HepG2 (cell line): ENCODE data around the gene ARHGEF7. TPM values are rescaled to one million over a fixed set of nuclear protein-coding genes. Genes with fewer than 3 reads are reported as not detected.

Source experiments
- ATAC-seq: fragments of 200-7000 bp; cut with Tn5 transposase; 3 replicates; pipeline ENCODE4 v1.9.1; 2020; ENCODE audit warnings: mild to moderate bottlenecking, moderate library complexity
- BruUV-seq: library from RNA; stranded (reverse); fragments of 400-500 nt; replicated peaks from 2 replicates; lab custom pipeline; 2021; lab: Mats Ljungman, UMichigan
- CTCF ChIA-PET: fragments of 300-600 bp; formaldehyde crosslinking; extraction: SDS; loops from one replicate; lab custom pipeline; 2021; ENCODE audit warnings: low total read pairs, inconsistent platforms, low intra/inter-chr PET ratio; lab: Yijun Ruan, JAX
- POLR2A ChIA-PET: fragments of 350-600 bp; sonication (Branson Sonifier 250); formaldehyde crosslinking; loops from one replicate; lab custom pipeline; 2020; ENCODE audit warnings: antibody characterized with exemption, inconsistent platforms; lab: Yijun Ruan, JAX
- DNase-seq: peaks from one replicate; pipeline ENCODE4 v3.0.0-alpha.2; 2015; ENCODE audit warnings: low spot score
- FAIRE-seq: peaks from 3 replicates; lab custom pipeline; 2011; peaks lifted over from hg19 to GRCh38; lab: Jason Lieb, UNC
- H2AFZ ChIP-seq: one replicate; pipeline ENCODE4 v1.6.1; 2011; ENCODE audit warnings: low read length, inconsistent platforms
- H3K27ac ChIP-seq: fragments of 300-600 bp; 3 replicates; pipeline ENCODE4 v1.8.0; 2011; ENCODE audit warnings: mixed run types, mild to moderate bottlenecking, mixed read lengths, low read length, inconsistent platforms; ENCODE audit not compliant: insufficient read depth; ENCODE audit errors: extremely low read length
- H3K27me3 ChIP-seq, 2 experiments: fragments of 200-600 bp in 1 of 2; 2 replicates in 1 of 2; 3 replicates in 1 of 2; pipeline versions ENCODE4 v1.6.0 to v1.8.0; 2011; ENCODE audit warnings: low read length in 2 of 2, mild to moderate bottlenecking in 2 of 2, moderate library complexity in 2 of 2, inconsistent platforms in 1 of 2; ENCODE audit not compliant: insufficient read depth in 2 of 2, control insufficient read depth in 1 of 2
- H3K36me3 ChIP-seq, 2 experiments: fragments of 200-600 bp in 1 of 2; replicated peaks in 1 of 2; 2 replicates in 1 of 2; 3 replicates in 1 of 2; pipeline versions ENCODE4 v1.5.1 to v1.8.0; 2011; ENCODE audit warnings: low read length in 2 of 2, inconsistent platforms in 1 of 2; ENCODE audit not compliant: insufficient read depth in 2 of 2, control insufficient read depth in 1 of 2
- H3K4me1 ChIP-seq: 2 replicates; pipeline ENCODE4 v1.5.1; 2012; ENCODE audit warnings: low read length, inconsistent platforms; ENCODE audit not compliant: insufficient read depth
- H3K4me2 ChIP-seq: 2 replicates; pipeline ENCODE4 v1.6.0; 2011; ENCODE audit warnings: low read depth, low read length, inconsistent platforms
- H3K4me3 ChIP-seq, 3 experiments: fragments of 200-600 bp in 1 of 3; sonication (generic), shearing (Covaris generic) in 1 of 3; replicated peaks in 1 of 3; 2 replicates each; pipeline ENCODE4 v1.5.1; 2011 to 2016; ENCODE audit warnings: low read length in 3 of 3, inconsistent platforms in 2 of 3, low read depth in 2 of 3, mild to moderate bottlenecking in 2 of 3, control low read depth in 1 of 3, mixed read lengths in 1 of 3; ENCODE audit not compliant: insufficient read depth in 1 of 3
- H3K79me2 ChIP-seq: one replicate; pipeline ENCODE4 v1.6.1; 2011; ENCODE audit warnings: low read length, inconsistent platforms; ENCODE audit not compliant: insufficient read depth
- H3K9ac ChIP-seq: 2 replicates; pipeline ENCODE4 v1.6.0; 2011; ENCODE audit warnings: mild to moderate bottlenecking, low read depth, low read length, inconsistent platforms; ENCODE audit not compliant: insufficient read depth
- H3K9me3 ChIP-seq: 2 replicates; pipeline ENCODE4 v1.5.1; 2012; ENCODE audit warnings: mild to moderate bottlenecking, low read length
- H4K20me1 ChIP-seq: 2 replicates; pipeline ENCODE4 v1.6.0; 2011; ENCODE audit warnings: inconsistent platforms, mild to moderate bottlenecking, low read length, moderate library complexity; ENCODE audit not compliant: insufficient read depth
- ATF1 ChIP-seq: IDR thresholded peaks from 2 replicates; pipeline ENCODE4 v1.6.1; 2016; ENCODE audit warnings: mild to moderate bottlenecking, control low read depth
- BORCS8-MEF2B ChIP-seq: sonication (generic); formaldehyde crosslinking; IDR thresholded peaks from 2 replicates; pipeline ENCODE4 v1.8.0; 2022; ENCODE audit warnings: mild to moderate bottlenecking, missing genetic modification reagents
- ELK4 ChIP-seq: sonication (generic); formaldehyde crosslinking; IDR thresholded peaks from 2 replicates; pipeline ENCODE4 v1.9.0; 2021; ENCODE audit warnings: missing genetic modification reagents, borderline replicate concordance
- FOXK2 ChIP-seq: fragments of 450-650 bp; IDR thresholded peaks from 2 replicates; pipeline ENCODE4 v1.6.1; 2016
- GATAD2A ChIP-seq: IDR thresholded peaks from 2 replicates; pipeline ENCODE4 v1.6.1; 2016
- GLI4 ChIP-seq: sonication (generic); formaldehyde crosslinking; IDR thresholded peaks from 2 replicates; pipeline ENCODE4 v1.5.1; 2020; ENCODE audit warnings: missing genetic modification reagents, mild to moderate bottlenecking, moderate library complexity, borderline replicate concordance
- KDM2A ChIP-seq: sonication (generic); formaldehyde crosslinking; IDR thresholded peaks from 2 replicates; pipeline ENCODE4 v1.4.0; 2020; ENCODE audit warnings: low read depth, missing genetic modification reagents, borderline replicate concordance
- MAF1 ChIP-seq: sonication (generic); formaldehyde crosslinking; IDR thresholded peaks from 2 replicates; pipeline ENCODE4 v1.5.0; 2020; ENCODE audit warnings: missing genetic modification reagents, borderline replicate concordance
- MEIS1 ChIP-seq: sonication (generic); formaldehyde crosslinking; IDR thresholded peaks from 2 replicates; pipeline ENCODE4 v1.9.0; 2021; ENCODE audit warnings: mild to moderate bottlenecking, missing genetic modification reagents, moderate library complexity, borderline replicate concordance
- TBX3 ChIP-seq: fragments of 450-650 bp; IDR thresholded peaks from 2 replicates; pipeline ENCODE4 v1.6.1; 2017; ENCODE audit warnings: antibody characterized with exemption, mild to moderate bottlenecking, inconsistent platforms, borderline replicate concordance
- ZEB1 ChIP-seq: IDR thresholded peaks from 2 replicates; pipeline ENCODE4 v1.6.1; 2012; ENCODE audit warnings: mild to moderate bottlenecking, low read depth, inconsistent platforms; ENCODE audit not compliant: insufficient replicate concordance
- ZFP91 ChIP-seq: sonication (generic); formaldehyde crosslinking; IDR thresholded peaks from 2 replicates; pipeline ENCODE4 v1.9.0; 2022; ENCODE audit warnings: missing genetic modification reagents, mild to moderate bottlenecking, borderline replicate concordance
- ZNF263 ChIP-seq: sonication (generic); formaldehyde crosslinking; IDR thresholded peaks from 2 replicates; pipeline ENCODE4 v1.4.0; 2020; ENCODE audit warnings: missing genetic modification reagents
- ZNF333 ChIP-seq: sonication (generic); formaldehyde crosslinking; IDR thresholded peaks from 2 replicates; pipeline ENCODE4 v1.4.0; 2020; ENCODE audit warnings: mild to moderate bottlenecking, missing genetic modification reagents, borderline replicate concordance
- ZNF660 ChIP-seq: sonication (generic); formaldehyde crosslinking; IDR thresholded peaks from 2 replicates; pipeline ENCODE4 v1.5.1; 2020; ENCODE audit warnings: mild to moderate bottlenecking, low read depth, missing genetic modification reagents, borderline replicate concordance
- ZSCAN30 ChIP-seq: sonication (generic); formaldehyde crosslinking; IDR thresholded peaks from 2 replicates; pipeline ENCODE4 v1.5.0; 2020; ENCODE audit warnings: mild to moderate bottlenecking, missing genetic modification reagents
- WGBS: methylation state at CpG from one replicate; pipeline ENCODE4 v1.1.6; 2017; ENCODE audit warnings: low lambda C conversion rate; 5-methylcytosine and 5-hydroxymethylcytosine counted together
- in situ Hi-C: cut with HindIII; loops from 2 replicates; pipeline ENCODE4 v1.10.0; 2017; ENCODE audit warnings: low pct_unique_long_range_greater_than_20kb; ENCODE audit not compliant: extremely low pct_ligation_motif_present
- intact Hi-C: fragments of 100-400 bp; cut with micrococcal nuclease; formaldehyde crosslinking; loops from one replicate; pipeline ENCODE4 v1.10.0; 2022; ENCODE audit not compliant: unreplicated experiment
- polyA plus RNA-seq, 8 experiments: library from polyadenylated mRNA; depleted of rRNA in 3 of 8; stranded (reverse) in 7 of 8; unstranded in 1 of 8; fragments of >200 nt; fragmentation: Illumina TruSeq in 4 of 8; extraction: Trizol in 4 of 8; gene quantifications; 2 replicates each; pipeline versions ENCODE4 v1.2.1 to v1.2.3, GENCODE V29; 2011 to 2016; ENCODE audit warnings: low read depth in 4 of 8, missing spikeins in 1 of 8, mixed read lengths in 1 of 8; ENCODE audit not compliant: insufficient read depth in 1 of 8
- total RNA-seq, 5 experiments: library from RNA; depleted of rRNA; stranded (reverse); fragments of >200 nt; fragmentation: Illumina TruSeq; extraction: Trizol; gene quantifications; 2 replicates each; pipeline ENCODE4 v1.2.3, GENCODE V29; 2016; ENCODE audit warnings: low read depth in 1 of 5
- TF ChIP-seq, protein P1 (sequence below): sonication (generic); formaldehyde crosslinking; IDR thresholded peaks from 2 replicates; pipeline ENCODE4 v1.5.0; 2020; ENCODE audit warnings: mild to moderate bottlenecking, low read depth, missing genetic modification reagents, borderline replicate concordance

Gene ARHGEF7
- total and polyA plus RNA-seq, 2 of the 13 experiments (the other 11 are each of a cell fraction or from before 2014, with no cell fraction given): 15.7 to 22.3 TPM

- ChIA-PET POLR2A (no interaction called here), CTCF (no interaction called here)
- H2AFZ ChIP-seq: no peak overlapping the region
- no peak overlapping the region for H3K27ac ChIP-seq
- H3K4me2 ChIP-seq: no peak overlapping the region
- H3K9me3 ChIP-seq: no peaks in the 10 kb centered on the region
- TF ChIP-seq ELK4 (CRISPR knock-in tag): no peak
- no peak for TF ChIP-seq KDM2A (CRISPR knock-in tag)
- TF ChIP-seq FOXK2: no peak
- no peak for TF ChIP-seq ZNF263
- 42% methylated on average over 28 of the region's 37 CpGs for WGBS
- no peak for FAIRE-seq
- intact Hi-C loops: no loop called here
- H4K20me1 ChIP-seq: no peaks in the 10 kb centered on the region
- no peak overlapping the region for H3K4me3 ChIP-seq
- no peak overlapping the region for H3K9ac ChIP-seq
- no peaks in the 10 kb centered on the region for H3K4me1 ChIP-seq
- no TSS peak for BruUV-seq
- no peak for DNase-seq
- no peak for ATAC-seq
- no peaks in the 10 kb centered on the region for H3K36me3 ChIP-seq
- H3K79me2 ChIP-seq: no peaks in the 10 kb centered on the region
- peaks cover 5 to 27% of the 10 kb centered on the region in 2 experiments; a peak in 3 of 5 replicates for H3K27me3 ChIP-seq
- in situ Hi-C loops: no loop called here
These were observed 211.0 kb downstream of the ARHGEF7 start for GRCh38 chr13:111325941-111326620.

DNA sequence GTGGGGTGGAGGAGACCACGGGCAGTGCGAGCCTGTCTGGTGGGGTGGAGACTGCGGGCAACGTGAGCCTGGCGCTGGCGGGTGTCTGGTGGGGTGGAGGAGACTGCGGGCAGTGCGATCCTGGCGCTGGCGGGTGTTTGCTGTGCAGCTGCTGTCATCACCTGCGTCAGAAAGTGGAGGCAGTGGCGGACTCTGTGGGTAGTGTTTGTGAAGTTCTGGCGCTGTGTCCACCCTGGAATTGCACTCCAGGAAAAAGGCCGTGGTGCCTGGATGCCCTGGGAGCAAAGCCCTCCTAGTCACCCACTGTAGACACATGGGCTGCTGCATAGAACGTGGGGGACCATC lies 211.5 kb downstream of the ARHGEF7 start:
- DNase-seq (no peak), ATAC-seq (no peak), FAIRE-seq (no peak)
- WGBS: no CpG with 5 or more reads among the region's 15 CpGs
- ChIA-PET CTCF (no interaction called here), POLR2A (no interaction called here)
- no peak overlapping the region for H3K4me3 ChIP-seq
- H3K4me1 ChIP-seq: no peaks in the 10 kb centered on the region
- no peaks in the 10 kb centered on the region for H4K20me1 ChIP-seq
- H2AFZ ChIP-seq: no peak overlapping the region
- peaks cover 5 to 27% of the 10 kb centered on the region in 2 experiments; a peak in 3 of 5 replicates for H3K27me3 ChIP-seq
- no TSS peak for BruUV-seq
- no peaks in the 10 kb centered on the region for H3K9me3 ChIP-seq
- H3K9ac ChIP-seq: no peak overlapping the region
- H3K36me3 ChIP-seq: no peaks in the 10 kb centered on the region
- intact Hi-C loops: no loop called here
- H3K27ac ChIP-seq: no peak overlapping the region
- in situ Hi-C loops: no loop called here
- H3K79me2 ChIP-seq: no peaks in the 10 kb centered on the region
- H3K4me2 ChIP-seq: no peak overlapping the region
- TF ChIP-seq ZFP91 (CRISPR knock-in tag) (no peak), MEIS1 (CRISPR knock-in tag) (no peak), ZNF333 (CRISPR knock-in tag) (no peak), ZEB1 (no peak), GLI4 (CRISPR knock-in tag) (no peak), ATF1 (CRISPR knock-in tag) (no peak), ZSCAN30 (CRISPR knock-in tag) (no peak), GATAD2A (no peak), BORCS8-MEF2B (CRISPR knock-in tag) (no peak), TBX3 (no peak), MAF1 (no peak), ZNF660 (no peak)
- TF ChIP-seq, protein P1, sequence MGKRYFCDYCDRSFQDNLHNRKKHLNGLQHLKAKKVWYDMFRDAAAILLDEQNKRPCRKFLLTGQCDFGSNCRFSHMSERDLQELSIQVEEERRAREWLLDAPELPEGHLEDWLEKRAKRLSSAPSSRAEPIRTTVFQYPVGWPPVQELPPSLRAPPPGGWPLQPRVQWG (CRISPR knock-in tag): no peak
